Prostate gland (tissue), 2 donors: ENCODE data around the gene CCDC188.

Experiments
- CTCF ChIP-seq, 4 experiments: fragments of 200-600 bp in 2 of 4; fragments of 450-650 bp in 2 of 4; sonication (generic) in 2 of 4; IDR thresholded peaks; 1 replicate in 3 of 4; 2 replicates in 1 of 4; pipeline ENCODE4 v1.5.1; 2016 to 2019; ENCODE audit warnings: antibody characterized with exemption in 4 of 4, mild to moderate bottlenecking in 2 of 4, moderate library complexity in 2 of 4
- POLR2A ChIP-seq: fragments of 450-650 bp; IDR thresholded peaks from one replicate; pipeline ENCODE4 v1.6.1; 2016; ENCODE audit warnings: antibody characterized with exemption, mild to moderate bottlenecking

- TF ChIP-seq CTCF (IDR thresholded peaks at IDR 0.05) (no peak), POLR2A (no peak)
Measured at GRCh38 chr22:20171288-20172140, 20.7 kb upstream of the CCDC188 start.
